ENCODE data around the gene ARHGAP32. TPM values are rescaled to one million over a fixed set of nuclear protein-coding genes. Genes with fewer than 3 reads are reported as not detected.

Gene ARHGAP32
- polyA plus RNA-seq, 1 of the 3 experiments (the other 2 are of a cell fraction): 4.8 TPM

GRCh38 chr11:128939591-128939990 is 252.5 kb downstream of the ARHGAP32 start:
- Histone ChIP-seq H3K4me1 (ENCODE audit: control insufficient read depth in 1 of 2, insufficient read depth in 2 of 2, low read depth in 1 of 2, low read length in 1 of 2) (no peaks in the 10 kb centered on the region; a peak in 1 of 4 replicates), H3K4me3 (ENCODE audit: low read depth in 2 of 2, low read length in 1 of 2) (no peak overlapping the region), H3K36me3 (replicated peaks in 1 of 2; ENCODE audit: control insufficient read depth in 1 of 2, insufficient read depth in 2 of 2, low read length in 1 of 2) (no peaks in the 10 kb centered on the region), H2AFZ (ENCODE audit: low read depth) (no peak overlapping the region), H3K9ac (no peak overlapping the region), H3K27ac (ENCODE audit: low read depth in 2 of 2, low read length in 1 of 2) (no peak overlapping the region), H3K9me3 (no peaks in the 10 kb centered on the region), H3K79me2 (ENCODE audit: insufficient read depth) (no peaks in the 10 kb centered on the region), H3K9me2 (no peaks in the 10 kb centered on the region), H4K20me1 (ENCODE audit: insufficient read depth) (no peaks in the 10 kb centered on the region), H3K27me3 (ENCODE audit: insufficient read depth) (no peaks in the 10 kb centered on the region), H3K4me2 (no peak overlapping the region), H3F3A (replicated peaks; ENCODE audit: insufficient read depth) (no peaks in the 10 kb centered on the region)
- ChIA-PET CTCF (interaction anchor here (12.3 to 34.0 kb wide), 2 partner anchors 17 to 50 kb away, joined by 113 to 872 read pairs; partner anchors contain the start of gene KCNJ5), POLR2A (no interaction called here)
- 80% methylated on average over 11 of the region's 11 CpGs for WGBS (ENCODE audit: low lambda C conversion rate)
- DNase-seq: no peak
- no peak for TF ChIP-seq RCOR1 (IDR thresholded peaks at IDR 0.05; ENCODE audit: low read length)
- no peak for TF ChIP-seq MEF2A (IDR thresholded peaks at IDR 0.05; ENCODE audit: borderline replicate concordance, low read depth)
- no peak for TF ChIP-seq RAD21 (IDR thresholded peaks at IDR 0.05; ENCODE audit: low read length)
- no peak for TF ChIP-seq SMC3 (IDR thresholded peaks at IDR 0.05; ENCODE audit: low read depth, low read length)
- no peak for TF ChIP-seq GABPA (IDR thresholded peaks at IDR 0.05; ENCODE audit: low read depth)
- no peak for TF ChIP-seq ZBTB33 (IDR thresholded peaks at IDR 0.05; ENCODE audit: borderline replicate concordance, low read depth)
- no peak for TF ChIP-seq FOXJ3 (CRISPR knock-in tag; IDR thresholded peaks at IDR 0.05)
- no peak for TF ChIP-seq FOSL2 (IDR thresholded peaks at IDR 0.05; ENCODE audit: borderline replicate concordance, low read depth)
- TF ChIP-seq GATA2 (CRISPR knock-in tag; IDR thresholded peaks at IDR 0.05): no peak
- no peak for TF ChIP-seq MXI1 (IDR thresholded peaks at IDR 0.05; ENCODE audit: low read depth, low read length)

- Histone ChIP-seq H3K4me1 (ENCODE audit: control insufficient read depth in 1 of 2, insufficient read depth in 2 of 2, low read depth in 1 of 2, low read length in 1 of 2) (peaks cover 0 to 5% of the 10 kb centered on the region in 2 experiments; a peak in 1 of 4 replicates), H3K79me2 (ENCODE audit: insufficient read depth) (no peaks in the 10 kb centered on the region), H4K20me1 (ENCODE audit: insufficient read depth) (no peaks in the 10 kb centered on the region), H3K9me3 (no peaks in the 10 kb centered on the region), H3K36me3 (replicated peaks in 1 of 2; ENCODE audit: control insufficient read depth in 1 of 2, insufficient read depth in 2 of 2, low read length in 1 of 2) (no peaks in the 10 kb centered on the region), H3F3A (replicated peaks; ENCODE audit: insufficient read depth) (no peaks in the 10 kb centered on the region), H3K9me2 (no peaks in the 10 kb centered on the region), H3K4me3 (ENCODE audit: low read depth in 2 of 2, low read length in 1 of 2) (no peak overlapping the region), H3K27me3 (ENCODE audit: insufficient read depth) (no peaks in the 10 kb centered on the region), H3K27ac (ENCODE audit: low read depth in 2 of 2, low read length in 1 of 2) (no peak overlapping the region), H3K9ac (no peak overlapping the region), H3K4me2 (no peak overlapping the region), H2AFZ (ENCODE audit: low read depth) (no peak overlapping the region)
- 75% methylated on average over 14 of the region's 16 CpGs for WGBS (ENCODE audit: low lambda C conversion rate)
- ChIA-PET POLR2A (no interaction called here), CTCF (interaction anchor here (12.3 to 34.0 kb wide), 2 partner anchors 18 to 49 kb away, joined by 113 to 872 read pairs; partner anchors contain the start of gene KCNJ5)
- DNase-seq: no peak
- TF ChIP-seq MEF2A (IDR thresholded peaks at IDR 0.05; ENCODE audit: borderline replicate concordance, low read depth) (no peak), RAD21 (IDR thresholded peaks at IDR 0.05; ENCODE audit: low read length) (no peak), EZH2phosphoT487 (IDR thresholded peaks at IDR 0.05; ENCODE audit: borderline replicate concordance, low read depth) (no peak), MAX (IDR thresholded peaks at IDR 0.05; ENCODE audit: low read depth) (no peak), FOSL2 (IDR thresholded peaks at IDR 0.05; ENCODE audit: borderline replicate concordance, low read depth) (no peak), SIN3A (IDR thresholded peaks at IDR 0.05; ENCODE audit: borderline replicate concordance, low read depth, low read length) (no peak), CTCF (IDR thresholded peaks at IDR 0.05) (no peak), TCF12 (IDR thresholded peaks at IDR 0.05) (no peak)
Observed at GRCh38 chr11:128938156-128938885, 253.8 kb downstream of the ARHGAP32 start.
